Activated CD8-positive, alpha-beta memory T cell treated with anti-CD3 and anti-CD28 coated beads, Interleukin-2, amount 50 U/mL, for 4 hours (primary cell): ENCODE measurements around the gene THY1.

Experiments
- DNase-seq: peaks from one replicate; pipeline ENCODE4 v3.0.0-alpha.2; 2020

Gene THY1

GRCh38 chr11:119381181-119381988 is 41.6 kb downstream of the THY1 start, which contains the start of gene USP2:
Gene USP2, minus strand, starts transcription at chr11:119381690. Its CDS starts 8,210 bp downstream, at chr11:119373480.
- peak; percentile 99 for DNase-seq

GRCh38 chr11:119380827-119381180 is 42.2 kb downstream of the THY1 start:
- DNase-seq: no peak

- DNase-seq: no peak
Measured at GRCh38 chr11:119380160-119380826, 42.7 kb downstream of the THY1 start.

- DNase-seq: no peak
Measured at GRCh38 chr11:119378851-119379465, 44.0 kb downstream of the THY1 start.

GRCh38 chr11:119377961-119378667 is 44.9 kb downstream of the THY1 start:
- DNase-seq: no peak

- DNase-seq: no peak
Measured at GRCh38 chr11:119377112-119377901, 45.7 kb downstream of the THY1 start.

- no peak for DNase-seq
Measured at GRCh38 chr11:119376197-119376847, 46.6 kb downstream of the THY1 start.

- DNase-seq: no peak
Measured at GRCh38 chr11:119375337-119376196, 47.4 kb downstream of the THY1 start.

- no peak for DNase-seq
Measured at GRCh38 chr11:119374632-119375336, 48.2 kb downstream of the THY1 start.

GRCh38 chr11:119373921-119374631 is 48.9 kb downstream of the THY1 start:
- DNase-seq: peak; percentile 51

GRCh38 chr11:119373059-119373920 is 49.7 kb downstream of the THY1 start:
- no peak for DNase-seq

- no peak for DNase-seq
Measured at GRCh38 chr11:119372260-119373058, 50.5 kb downstream of the THY1 start.

- DNase-seq: no peak
Measured at GRCh38 chr11:119371778-119372182, 51.2 kb downstream of the THY1 start.

GRCh38 chr11:119371067-119371601 is 51.8 kb downstream of the THY1 start:
- no peak for DNase-seq

- no peak for DNase-seq
Measured at GRCh38 chr11:119370486-119371046, 52.4 kb downstream of the THY1 start.

GRCh38 chr11:119369132-119369925 is 53.6 kb downstream of the THY1 start:
- no peak for DNase-seq
